ENCODE results near the gene CALR. TPM values are rescaled to one million over a fixed set of nuclear protein-coding genes. Genes with fewer than 3 reads are reported as not detected.

The CALR gene
- polyA plus RNA-seq, 4 donors, result 715 to 943 (median 905) TPM

Other genes with a start within 250 kb of the CALR start
- 10 to 100 TPM in 3 of 4 donors, 1 to 10 TPM in 1; 5.8 to 18.7 (median 11.3) TPM for gene FBXW9, start 242.0 kb upstream of the CALR start, polyA plus RNA-seq (ENCODE audit: insufficient read length in 4 of 4)
- 10 to 100 TPM; 60.5 to 82.1 (median 69.8) TPM for gene TNPO2, start 214.7 kb upstream of the CALR start, polyA plus RNA-seq (ENCODE audit: insufficient read length in 4 of 4)
- 100 to 1,000 TPM; 139 to 201 (median 152) TPM for gene TRIR, start 203.9 kb upstream of the CALR start, polyA plus RNA-seq (ENCODE audit: insufficient read length in 4 of 4)
- 10 to 100 TPM; 70.6 to 94.6 (median 77.6) TPM for gene GET3, start 201.1 kb upstream of the CALR start, polyA plus RNA-seq (ENCODE audit: insufficient read length in 4 of 4)
- under 1 TPM in 1 of 4 donors, not detected in 3; 0.23 TPM for gene BEST2, start 186.8 kb upstream of the CALR start, polyA plus RNA-seq (ENCODE audit: insufficient read length in 4 of 4)
- 10 to 100 TPM; 17.8 to 90.4 (median 45.4) TPM for gene HOOK2, start 163.1 kb upstream of the CALR start, polyA plus RNA-seq (ENCODE audit: insufficient read length in 4 of 4)
- gene JUNB, start 147.1 kb upstream of the CALR start, polyA plus RNA-seq (ENCODE audit: insufficient read length in 4 of 4), result 100 to 1,000 TPM in 1 of 4 donors, 10 to 100 TPM in 3; 13.8 to 678 (median 32.3) TPM
- gene PRDX2, start 136.8 kb upstream of the CALR start, polyA plus RNA-seq (ENCODE audit: insufficient read length in 4 of 4), result 100 to 1,000 TPM; 242 to 339 (median 290) TPM
- 10 to 100 TPM in 1 of 4 donors, 1 to 10 TPM in 3; 5.8 to 12.9 (median 8.2) TPM for gene THSD8, start 136.5 kb upstream of the CALR start, polyA plus RNA-seq (ENCODE audit: insufficient read length in 4 of 4)
- gene RNASEH2A, start 132.0 kb upstream of the CALR start, polyA plus RNA-seq (ENCODE audit: insufficient read length in 4 of 4), result 10 to 100 TPM; 25.6 to 38.5 (median 29.9) TPM
- gene RTBDN, start 104.0 kb upstream of the CALR start, polyA plus RNA-seq (ENCODE audit: insufficient read length in 4 of 4), result under 1 TPM in 2 of 4 donors, not detected in 2; 0.20 to 0.29 TPM
- gene MAST1, start 100.1 kb upstream of the CALR start, polyA plus RNA-seq (ENCODE audit: insufficient read length in 4 of 4), result 1 to 10 TPM in 3 of 4 donors, under 1 TPM in 1; 0.94 to 1.7 (median 1.2) TPM
- 10 to 100 TPM; 12.0 to 14.0 (median 12.6) TPM for gene DNASE2, start 57.2 kb upstream of the CALR start, polyA plus RNA-seq (ENCODE audit: insufficient read length in 4 of 4)
- 1 to 10 TPM in 1 of 4 donors, under 1 TPM in 3; 0.19 to 3.4 (median 0.34) TPM for gene KLF1, start 51.4 kb upstream of the CALR start, polyA plus RNA-seq (ENCODE audit: insufficient read length in 4 of 4)
- 10 to 100 TPM; 14.9 to 36.7 (median 26.0) TPM for gene GCDH, start 47.4 kb upstream of the CALR start, polyA plus RNA-seq (ENCODE audit: insufficient read length in 4 of 4)
- gene SYCE2, start 19.3 kb upstream of the CALR start, polyA plus RNA-seq (ENCODE audit: insufficient read length in 4 of 4), result 1 to 10 TPM; 2.0 to 5.4 (median 2.7) TPM
- 10 to 100 TPM; 32.3 to 59.0 (median 45.4) TPM for gene FARSA, start 4.9 kb upstream of the CALR start, polyA plus RNA-seq (ENCODE audit: insufficient read length in 4 of 4)
- 10 to 100 TPM; 68.2 to 96.0 (median 74.4) TPM for gene RAD23A, start 7.3 kb downstream of the CALR start, polyA plus RNA-seq (ENCODE audit: insufficient read length in 4 of 4)
- gene GADD45GIP1, start 18.6 kb downstream of the CALR start, polyA plus RNA-seq (ENCODE audit: insufficient read length in 4 of 4), result 10 to 100 TPM; 23.2 to 46.5 (median 28.4) TPM
- gene DAND5, start 31.0 kb downstream of the CALR start, polyA plus RNA-seq (ENCODE audit: insufficient read length in 4 of 4), result under 1 TPM in 2 of 4 donors, not detected in 2; 0.08 to 0.10 TPM
- gene NFIX, start 56.9 kb downstream of the CALR start, polyA plus RNA-seq (ENCODE audit: insufficient read length in 4 of 4), result 100 to 1,000 TPM in 1 of 4 donors, 10 to 100 TPM in 3; 18.9 to 130 (median 23.3) TPM
- 1 to 10 TPM; 3.5 to 8.1 (median 5.3) TPM for gene LYL1, start 164.2 kb downstream of the CALR start, polyA plus RNA-seq (ENCODE audit: insufficient read length in 4 of 4)
- 10 to 100 TPM; 26.0 to 44.9 (median 35.0) TPM for gene TRMT1, start 178.1 kb downstream of the CALR start, polyA plus RNA-seq (ENCODE audit: insufficient read length in 4 of 4)
- 10 to 100 TPM; 12.7 to 33.2 (median 22.0) TPM for gene NACC1, start 179.7 kb downstream of the CALR start, polyA plus RNA-seq (ENCODE audit: insufficient read length in 4 of 4)
- gene STX10, start 211.8 kb downstream of the CALR start, polyA plus RNA-seq (ENCODE audit: insufficient read length in 4 of 4), result 10 to 100 TPM; 55.8 to 71.7 (median 57.1) TPM
- 100 to 1,000 TPM in 1 of 4 donors, 10 to 100 TPM in 3; 50.6 to 480 (median 68.7) TPM for gene IER2, start 211.8 kb downstream of the CALR start, polyA plus RNA-seq (ENCODE audit: insufficient read length in 4 of 4)

All from left renal pelvis (tissue), 4 donors.